ENCODE results near the gene TMEM236.

GRCh38 chr10:17790651-17791050 is 38.6 kb downstream of the TMEM236 start:
- TF ChIP-seq POLR2AphosphoS5 (IDR thresholded peaks at IDR 0.05; ENCODE audit: low read depth, low read length) = no peak
- TF ChIP-seq JUND (IDR thresholded peaks at IDR 0.05) = no peak
- no peak for TF ChIP-seq CTCF (IDR thresholded peaks at IDR 0.05 in 2 of 3, conservative IDR thresholded peaks at IDR 0.05 in 1 of 3; ENCODE audit: borderline replicate concordance in 1 of 3, insufficient read depth in 1 of 3, low read depth in 2 of 3, low read length in 2 of 3)

Data from HCT116 (cell line).